Activated naive CD4-positive, alpha-beta T cell (primary cell): ENCODE measurements around the gene KIAA1217.

Experiments used
- DNase-seq, 4 experiments: peaks; one replicate each; lab custom pipeline; 2025; lab: John Stamatoyannopoulos, UW

Gene KIAA1217

GRCh38 chr10:24247841-24248240 lies 38.9 kb downstream of the KIAA1217 start:
- DNase-seq, result no peak

GRCh38 chr10:24249829-24250415 lies 41.0 kb downstream of the KIAA1217 start:
- DNase-seq, result no peak

GRCh38 chr10:24251547-24251946 lies 42.6 kb downstream of the KIAA1217 start:
- no peak for DNase-seq

GRCh38 chr10:24254180-24254579 lies 45.2 kb downstream of the KIAA1217 start:
- no peak for DNase-seq

- no peak for DNase-seq
Measured at GRCh38 chr10:24255115-24255880, 46.4 kb downstream of the KIAA1217 start.

- no peak for DNase-seq
Measured at GRCh38 chr10:24255881-24256311, 47.0 kb downstream of the KIAA1217 start.

GRCh38 chr10:24256619-24257107 lies 47.7 kb downstream of the KIAA1217 start:
- DNase-seq, result no peak

GRCh38 chr10:24257588-24257987 lies 48.6 kb downstream of the KIAA1217 start:
- no peak for DNase-seq

- DNase-seq, result no peak
Measured at GRCh38 chr10:24259365-24260130, 50.6 kb downstream of the KIAA1217 start.

GRCh38 chr10:24261627-24262026 lies 52.7 kb downstream of the KIAA1217 start:
- no peak for DNase-seq

- no peak for DNase-seq
Measured at GRCh38 chr10:24262929-24263590, 54.1 kb downstream of the KIAA1217 start.

GRCh38 chr10:24269476-24269875 lies 60.5 kb downstream of the KIAA1217 start:
- no peak for DNase-seq

GRCh38 chr10:24272374-24272773 lies 63.4 kb downstream of the KIAA1217 start:
- DNase-seq, result no peak

- DNase-seq, result no peak
Measured at GRCh38 chr10:24277277-24277676, 68.3 kb downstream of the KIAA1217 start.

- DNase-seq, result no peak
Measured at GRCh38 chr10:24277771-24278170, 68.8 kb downstream of the KIAA1217 start.

GRCh38 chr10:24278176-24278889 lies 69.4 kb downstream of the KIAA1217 start:
- DNase-seq, result no peak

- DNase-seq, result no peak
Measured at GRCh38 chr10:24279166-24279565, 70.2 kb downstream of the KIAA1217 start.

GRCh38 chr10:24287559-24288195 lies 78.7 kb downstream of the KIAA1217 start:
- no peak for DNase-seq

GRCh38 chr10:24288581-24288980 lies 79.6 kb downstream of the KIAA1217 start:
- DNase-seq, result no peak

- no peak for DNase-seq
Measured at GRCh38 chr10:24289235-24289634, 80.3 kb downstream of the KIAA1217 start.
